OCI-LY1 (cell line): ENCODE measurements around the gene TCF4.

Source experiments
- CTCF ChIP-seq: fragments of 200-600 bp; sonication (generic), shearing (Covaris generic); IDR thresholded peaks from 2 replicates; pipeline ENCODE4 v1.5.1; 2017; ENCODE audit warnings: mild to moderate bottlenecking, antibody characterized with exemption, low read length, moderate library complexity, mixed read lengths
- EZH2 ChIP-seq: fragments of 200-600 bp; sonication (generic), shearing (Covaris generic); IDR thresholded peaks from 2 replicates; pipeline ENCODE4 v1.8.0; 2017; ENCODE audit warnings: borderline replicate concordance, mixed run types, mild to moderate bottlenecking, antibody characterized with exemption, low read length, moderate library complexity, mixed read lengths

GRCh38 chr18:55338978-55339650, 248.9 kb downstream of the TCF4 start:
- TF ChIP-seq CTCF = no peak
- no peak for TF ChIP-seq EZH2
